Ovary (tissue), 9 donors: ENCODE data around the gene WHRN. TPM values are rescaled to one million over a fixed set of nuclear protein-coding genes. Genes with fewer than 3 reads are reported as not detected.
A peak's percentile ranks its signal among the peaks of the same experiment; 100 is the strongest.

Experiments used
- DNase-seq, 5 donors: peaks; one replicate each; pipeline ENCODE4 v3.0.0-alpha.2; 2019 to 2020
- H3K27ac ChIP-seq, 2 donors: fragments of 200-600 bp; one replicate each; pipeline versions ENCODE4 v1.5.1 to v1.8.0; 2019 to 2022
- H3K27me3 ChIP-seq: fragments of 200-600 bp; one replicate; pipeline ENCODE4 v1.8.0; 2022
- H3K36me3 ChIP-seq: fragments of 200-600 bp; sonication (generic); one replicate; pipeline ENCODE4 v1.5.1; 2019
- H3K4me1 ChIP-seq: one replicate; pipeline ENCODE4 v1.8.1; 2013; ENCODE audit warnings: mild to moderate bottlenecking, moderate library complexity; ENCODE audit not compliant: insufficient read depth
- H3K4me3 ChIP-seq: fragments of 200-600 bp; sonication (generic); one replicate; pipeline ENCODE4 v1.5.1; 2017
- H3K9me3 ChIP-seq, 2 donors: fragments of 200-600 bp in 1 of 2; sonication (generic) in 1 of 2; one replicate each; pipeline versions ENCODE4 v1.5.1 to v1.8.1; 2013 to 2019; ENCODE audit warnings: mild to moderate bottlenecking in 1 of 2, moderate library complexity in 1 of 2
- CTCF ChIP-seq, 3 donors: fragments of 450-650 bp in 2 of 3; fragments of 200-600 bp in 1 of 3; IDR thresholded peaks; one replicate each; pipeline versions ENCODE4 v1.5.1 to v1.8.0; 2016 to 2022; ENCODE audit warnings: antibody characterized with exemption in 3 of 3, mild to moderate bottlenecking in 1 of 3
- EP300 ChIP-seq: sonication (generic); formaldehyde crosslinking; IDR thresholded peaks from one replicate; pipeline ENCODE4 v1.6.1; 2017; ENCODE audit warnings: antibody characterized with exemption
- POLR2A ChIP-seq: fragments of 450-650 bp; IDR thresholded peaks from one replicate; pipeline ENCODE4 v1.6.1; 2017; ENCODE audit warnings: antibody characterized with exemption, mild to moderate bottlenecking, moderate library complexity
- WGBS, 3 donors: extraction: QIAGEN DNeasy Blood & Tissue Kit in 1 of 3; methylation state at CpG; one replicate each; pipeline versions ENCODE4 v1.1.5 to v1.1.7; 2013 to 2017; 5-methylcytosine and 5-hydroxymethylcytosine counted together
- intact Hi-C, 4 donors: fragments of 100-400 bp; cut with DNase I; formaldehyde crosslinking; loops; one replicate each; pipeline versions ENCODE4 v1.11.0 to v1.15.1; 2022 to 2023
- polyA plus RNA-seq, 2 donors: library from polyadenylated mRNA; stranded (reverse); fragments of 200-250 nt in 1 of 2; fragments of 350-450 nt in 1 of 2; fragmentation: Illumina TruSeq in 1 of 2; extraction: RNeasy Lipid Tissue Mini Kit (QIAGEN cat#74804) in 1 of 2; gene quantifications; one replicate each; pipeline ENCODE4 v1.2.3, GENCODE V29; 2013 to 2014
- total RNA-seq, 7 donors: library from RNA; depleted of rRNA in 2 of 7; stranded (reverse); fragments of >200 nt in 2 of 7; fragmentation: NEBNext Ultra II Directional in 3 of 7; extraction: Animal tissue kit (Norgen Biotek cat#: 25700) in 3 of 7; gene quantifications; one replicate each; pipeline versions ENCODE4 v1.1.0 to v1.2.4, GENCODE V29; 2016 to 2023
- donor health status: DM: no; HTN: no; CAD: no; lungs with moderate emphysema.
- donor health status: DM: no; HTN: no; CAD: no.
- donor health status: Bipolar disorder and iron deficiency.
- donor health status: DM: yes; HTN: yes; CAD: no.
- donor health status: DM: no; HTN: no; CAD: no.
- donor health status: DM: yes; HTN: yes; CAD: no.

WHRN gene
- total and polyA plus RNA-seq, 9 donors: 1.7 to 28.5 (median 20.3) TPM

GRCh38 chr9:114397848-114398605 is 107.2 kb downstream of the WHRN start:
- intact Hi-C loops: loop anchor here in 1 of 4 donors (5.0 kb wide), 2 partner anchors 51 to 714 kb away; no protein-coding TSS in a partner anchor
- 0 to 1% (median 1%) methylated on average over 47 to 66 of the region's 66 CpGs for WGBS, 3 donors
- peak in 1 of 3 donors; percentile 30 for TF ChIP-seq CTCF (IDR thresholded peaks at IDR 0.05)
- TF ChIP-seq POLR2A: peak; percentile 78
- peak; percentile 79 for TF ChIP-seq EP300
- DNase-seq: peak; percentile 97 to 99 (median 98)
- Histone ChIP-seq H3K36me3 (no peaks in the 10 kb centered on the region), H3K4me1 (peaks cover 12% of the 10 kb centered on the region), H3K27ac (peak overlapping the region; percentile 83 to 91), H3K27me3 (no peaks in the 10 kb centered on the region), H3K4me3 (peak overlapping the region; percentile 83), H3K9me3 (no peaks in the 10 kb centered on the region)

GRCh38 chr9:114397219-114397847 is 107.9 kb downstream of the WHRN start:
- H3K27me3 ChIP-seq: no peaks in the 10 kb centered on the region
- H3K36me3 ChIP-seq: no peaks in the 10 kb centered on the region
- peaks cover 14% of the 10 kb centered on the region for H3K4me1 ChIP-seq
- TF ChIP-seq EP300: no peak
- TF ChIP-seq CTCF (IDR thresholded peaks at IDR 0.05): no peak
- TF ChIP-seq POLR2A: no peak
- H3K27ac ChIP-seq: peak overlapping the region; percentile 83 to 91
- intact Hi-C loops: loop anchor here in 1 of 4 donors (5.0 kb wide), 2 partner anchors 50 to 715 kb away; no protein-coding TSS in a partner anchor
- H3K4me3 ChIP-seq: peak overlapping the region; percentile 83
- WGBS, 3 donors: 9 to 10% (median 9%) methylated on average over 14 of the region's 14 CpGs
- peak in 1 of 5 donors; percentile 41 for DNase-seq
- H3K9me3 ChIP-seq: no peaks in the 10 kb centered on the region

GRCh38 chr9:114396558-114397218 is 108.6 kb downstream of the WHRN start:
- Histone ChIP-seq H3K36me3 (no peaks in the 10 kb centered on the region), H3K4me1 (peaks cover 14% of the 10 kb centered on the region), H3K9me3 (no peaks in the 10 kb centered on the region), H3K27ac (peak overlapping the region; percentile 83 to 91), H3K27me3 (no peaks in the 10 kb centered on the region), H3K4me3 (peak overlapping the region; percentile 83)
- intact Hi-C loops: loop anchor here in 1 of 4 donors (5.0 kb wide), 2 partner anchors 49 to 716 kb away; no protein-coding TSS in a partner anchor
- TF ChIP-seq EP300: no peak
- TF ChIP-seq CTCF (IDR thresholded peaks at IDR 0.05): no peak
- TF ChIP-seq POLR2A: no peak
- peak; percentile 73 to 78 (median 78) for DNase-seq
- WGBS, 3 donors: 26 to 32% (median 30%) methylated on average over 16 of the region's 16 CpGs

- intact Hi-C loops: loop anchor here in 1 of 4 donors (5.0 kb wide), 2 partner anchors 48 to 717 kb away; no protein-coding TSS in a partner anchor
Observed at GRCh38 chr9:114395768-114396167, 109.5 kb downstream of the WHRN start.

More at GRCh38 chr9:114395768-114396167, 109.5 kb downstream of the WHRN start:
- Histone ChIP-seq H3K4me3 (no peak overlapping the region), H3K4me1 (peaks cover 19% of the 10 kb centered on the region), H3K9me3 (no peaks in the 10 kb centered on the region), H3K27ac (peak overlapping the region; percentile 74 to 91), H3K27me3 (no peaks in the 10 kb centered on the region), H3K36me3 (no peaks in the 10 kb centered on the region)
- 87 to 92% (median 88%) methylated on average over 5 of the region's 5 CpGs for WGBS, 3 donors
- no peak for TF ChIP-seq POLR2A
- TF ChIP-seq CTCF (IDR thresholded peaks at IDR 0.05): no peak
- no peak for TF ChIP-seq EP300
- DNase-seq: no peak
